IPS-20b (cell line): Measurements from ENCODE around the gene HOXC11.

Experiments used
- H3K27ac ChIP-seq: one replicate; pipeline ENCODE4 v1.5.1; 2013; ENCODE audit warnings: low read length
- H3K27me3 ChIP-seq: 2 replicates; pipeline ENCODE4 v1.6.1; 2013; ENCODE audit warnings: mild to moderate bottlenecking, low read length, inconsistent platforms; ENCODE audit not compliant: insufficient read depth
- H3K36me3 ChIP-seq: 2 replicates; pipeline ENCODE4 v1.6.1; 2013; ENCODE audit warnings: low read depth, mild to moderate bottlenecking, inconsistent platforms, low read length, moderate library complexity; ENCODE audit not compliant: insufficient read depth
- H3K4me1 ChIP-seq: 2 replicates; pipeline ENCODE4 v1.6.1; 2013; ENCODE audit warnings: mild to moderate bottlenecking, control low read depth, inconsistent platforms, low read length, moderate library complexity; ENCODE audit not compliant: insufficient read depth
- H3K4me3 ChIP-seq: 2 replicates; pipeline ENCODE4 v1.5.1; 2013; ENCODE audit warnings: mild to moderate bottlenecking, low read length, inconsistent platforms
- H3K9ac ChIP-seq: 2 replicates; pipeline ENCODE4 v1.6.1; 2013; ENCODE audit warnings: low read depth, mild to moderate bottlenecking, inconsistent platforms, low read length, moderate library complexity
- H3K9me3 ChIP-seq: 2 replicates; pipeline ENCODE4 v1.6.1; 2013; ENCODE audit warnings: mild to moderate bottlenecking, low read depth, low read length, inconsistent platforms; ENCODE audit not compliant: insufficient read depth

The HOXC11 gene

DNA sequence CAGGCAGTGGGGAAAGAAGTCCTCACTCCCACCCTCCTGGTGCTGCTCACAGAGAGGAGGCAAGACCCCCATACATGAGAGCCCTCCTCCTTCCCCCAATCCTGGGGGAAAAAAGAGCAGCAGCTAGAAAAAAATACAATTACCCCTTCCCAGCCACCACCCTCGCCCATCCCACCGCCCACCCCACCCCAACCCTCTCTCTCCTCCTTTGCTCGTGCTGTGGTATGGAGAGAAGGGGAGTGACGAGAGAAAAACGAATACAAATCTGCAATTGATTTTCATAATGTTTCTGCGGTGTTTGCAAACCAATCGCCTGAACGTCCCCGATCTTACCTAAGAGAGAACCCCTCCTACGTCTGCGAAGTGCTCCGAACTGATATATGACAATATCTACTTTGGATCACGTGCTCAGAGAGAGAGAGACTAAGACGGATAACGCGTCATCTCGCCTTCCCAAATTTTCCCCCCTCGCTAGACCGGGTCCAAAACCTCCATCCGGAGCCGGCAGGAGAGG lies at the start of gene HOXC11:
Gene HOXC11 (plus strand): TSS at position 405 of the 514 bp plus-strand sequence. CDS start 116 bp downstream, outside the sequence.
- peaks cover 4% of the 10 kb centered on the region; the same call in 1 of the 2 replicates for H3K9me3 ChIP-seq
- peaks cover 100% of the 10 kb centered on the region for H3K27me3 ChIP-seq
- no peak within 1 kb of the TSS for H3K4me3 ChIP-seq
- H3K27ac ChIP-seq, result no peak within 1 kb of the TSS
- H3K4me1 ChIP-seq, result no peaks in the 10 kb centered on the region
- no peak within 1 kb of the TSS for H3K9ac ChIP-seq
- H3K36me3 ChIP-seq, result no peaks in the 10 kb centered on the region

DNA sequence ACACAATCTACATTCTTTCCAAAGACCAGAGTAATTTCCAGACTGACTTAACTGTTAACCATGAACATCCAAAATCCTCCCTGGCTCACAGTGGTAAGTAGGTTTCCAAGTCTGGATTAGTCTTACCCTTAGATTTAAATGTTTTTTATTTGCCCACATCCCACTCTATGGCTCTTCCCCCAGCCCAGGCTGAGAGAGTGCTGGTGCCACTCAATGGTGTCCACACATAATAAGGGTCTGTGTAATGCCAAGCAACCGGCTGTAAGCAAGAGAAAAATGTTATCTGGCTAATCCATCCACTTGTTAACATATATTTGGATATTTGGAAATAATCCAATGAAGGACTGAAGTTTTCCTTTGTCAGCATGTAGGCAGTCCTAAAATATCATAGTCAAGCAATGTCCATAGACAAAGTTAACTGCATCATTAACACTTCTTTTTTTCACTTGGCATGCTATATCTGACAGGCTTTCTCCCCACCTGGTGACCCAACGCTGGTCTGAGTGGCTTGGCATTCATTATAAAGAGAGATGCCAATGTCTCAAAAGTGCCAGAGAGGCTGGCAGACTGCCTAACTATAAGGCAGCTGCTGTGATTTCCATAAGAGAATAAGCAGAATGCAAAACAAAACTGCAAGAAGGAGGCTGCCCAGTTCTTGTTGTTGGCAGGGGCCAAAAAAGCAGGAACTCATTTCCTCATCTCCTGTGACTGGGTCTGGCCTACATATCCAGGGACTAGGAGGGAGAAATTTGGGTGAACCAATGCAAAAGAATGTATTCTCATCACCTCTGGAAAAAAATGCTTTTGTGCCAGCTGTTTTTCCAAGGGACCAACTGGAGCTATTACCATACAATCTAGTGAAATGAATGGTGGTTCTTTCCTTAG lies 48.2 kb upstream of the HOXC11 start:
- Histone ChIP-seq H3K4me1 (no peaks in the 10 kb centered on the region), H3K27ac (no peak overlapping the region), H3K9me3 (peaks cover 3% of the 10 kb centered on the region; the same call in 1 of the 2 replicates), H3K9ac (no peak overlapping the region), H3K36me3 (no peaks in the 10 kb centered on the region), H3K4me3 (no peak overlapping the region), H3K27me3 (peaks cover 100% of the 10 kb centered on the region)

DNA sequence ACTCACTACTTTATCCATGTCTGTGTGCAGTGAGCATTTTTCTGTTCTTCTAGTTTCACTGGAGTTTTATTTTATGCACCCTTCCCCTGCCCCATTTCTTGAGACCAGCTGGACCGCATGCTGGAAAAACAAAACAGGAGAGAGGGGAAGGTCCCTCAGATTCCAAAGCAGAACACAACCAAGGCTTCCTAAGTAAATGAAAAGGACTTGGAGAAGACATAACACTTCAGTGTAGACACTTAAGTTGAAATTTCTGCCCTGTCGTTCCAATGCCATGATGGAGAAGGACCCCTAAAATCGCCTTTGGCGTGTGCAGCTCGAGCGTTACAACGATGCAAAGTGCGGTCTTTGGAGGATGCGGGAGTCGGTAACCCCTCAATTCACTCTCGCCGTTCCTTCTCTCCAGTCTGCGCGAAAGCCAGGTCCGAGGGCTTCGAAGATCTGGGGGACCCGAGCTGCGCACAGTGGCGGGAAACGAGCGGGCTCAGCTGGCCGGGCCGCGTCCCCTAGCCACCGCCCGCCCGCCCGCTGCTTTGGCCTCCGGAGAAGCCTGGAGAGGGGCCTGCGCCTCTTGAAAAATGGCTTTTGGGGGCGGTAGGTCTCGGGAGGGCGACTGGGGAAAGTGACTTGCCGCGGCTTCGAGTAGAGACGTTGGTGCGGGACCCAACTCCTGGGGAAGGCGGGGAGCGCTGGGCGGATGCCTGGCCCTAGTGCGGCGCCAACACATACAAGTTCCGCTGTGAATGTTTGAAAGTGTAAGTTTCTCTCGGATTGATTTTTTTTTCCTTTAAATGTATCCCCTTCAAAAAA lies 45.5 kb upstream of the HOXC11 start:
- H3K36me3 ChIP-seq, result no peaks in the 10 kb centered on the region
- H3K27ac ChIP-seq, result no peak overlapping the region
- no peak overlapping the region for H3K4me3 ChIP-seq
- no peak overlapping the region for H3K9ac ChIP-seq
- H3K9me3 ChIP-seq, result peaks cover 3% of the 10 kb centered on the region; the same call in 1 of the 2 replicates
- H3K4me1 ChIP-seq, result no peaks in the 10 kb centered on the region
- H3K27me3 ChIP-seq, result peaks cover 100% of the 10 kb centered on the region

DNA sequence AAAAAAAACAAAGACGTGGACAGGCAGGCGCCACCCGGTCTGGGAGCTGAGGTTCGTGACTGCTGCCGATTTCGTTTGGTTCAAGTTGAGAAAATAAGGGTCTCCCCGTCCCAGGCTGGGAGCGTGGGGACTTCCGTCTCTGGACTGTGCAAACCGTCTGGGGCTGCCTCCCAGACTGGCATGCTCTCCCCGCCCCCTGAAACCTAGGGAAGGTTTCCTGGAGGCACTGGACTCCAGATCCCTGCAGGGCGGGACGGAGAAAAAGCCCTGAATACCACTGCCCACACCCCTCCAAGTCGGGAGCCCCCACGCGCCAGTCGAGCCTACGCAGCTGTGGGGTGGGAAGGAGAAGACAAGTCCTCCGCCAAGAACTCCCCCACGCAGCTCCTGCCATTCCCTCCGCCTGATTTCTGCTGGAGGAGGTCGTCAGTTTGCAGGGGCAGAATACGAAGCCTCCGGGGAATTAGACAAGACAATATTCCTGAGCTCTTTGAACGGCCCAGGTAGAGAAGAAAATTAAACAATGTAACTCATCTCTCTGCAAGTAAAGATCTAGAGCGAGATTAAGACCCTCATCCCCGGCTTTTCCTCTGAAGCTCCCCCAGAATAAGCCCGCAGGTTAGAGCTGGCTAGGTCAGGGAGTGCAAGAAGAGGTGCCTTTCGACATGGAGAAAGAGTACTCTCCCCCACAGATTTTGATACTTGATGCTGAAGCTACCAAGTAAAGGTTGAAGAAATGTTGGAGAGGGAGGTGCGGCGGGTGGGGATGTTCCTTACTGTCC lies 44.7 kb upstream of the HOXC11 start:
- no peaks in the 10 kb centered on the region for H3K4me1 ChIP-seq
- H3K36me3 ChIP-seq, result no peaks in the 10 kb centered on the region
- H3K9ac ChIP-seq, result no peak overlapping the region
- no peak overlapping the region for H3K27ac ChIP-seq
- H3K27me3 ChIP-seq, result peaks cover 100% of the 10 kb centered on the region
- H3K9me3 ChIP-seq, result peaks cover 3% of the 10 kb centered on the region; the same call in 1 of the 2 replicates
- no peak overlapping the region for H3K4me3 ChIP-seq

DNA sequence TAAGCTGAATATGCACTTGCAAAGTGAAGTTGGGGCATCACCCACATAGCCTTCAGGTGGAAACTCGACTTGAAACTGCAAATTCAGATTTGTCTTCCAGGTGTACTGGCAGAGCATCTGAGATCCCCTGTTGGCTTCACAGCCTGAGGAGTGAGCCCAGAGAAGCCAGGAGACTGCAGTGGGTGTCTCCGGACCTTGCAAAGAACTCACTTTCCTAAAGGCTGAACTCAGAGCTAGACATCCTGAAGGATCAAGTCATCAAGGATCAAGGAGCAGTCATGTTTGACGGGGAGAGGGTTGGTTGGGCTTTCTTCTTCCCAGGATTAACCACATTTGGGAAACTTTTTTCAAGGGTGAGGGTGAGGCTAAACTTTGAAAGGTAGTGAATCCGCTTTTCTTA lies 43.4 kb upstream of the HOXC11 start:
- H3K9ac ChIP-seq, result no peak overlapping the region
- no peak overlapping the region for H3K4me3 ChIP-seq
- peaks cover 100% of the 10 kb centered on the region for H3K27me3 ChIP-seq
- H3K36me3 ChIP-seq, result no peaks in the 10 kb centered on the region
- H3K4me1 ChIP-seq, result no peaks in the 10 kb centered on the region
- H3K27ac ChIP-seq, result no peak overlapping the region
- peaks cover 3% of the 10 kb centered on the region; the same call in 1 of the 2 replicates for H3K9me3 ChIP-seq

DNA sequence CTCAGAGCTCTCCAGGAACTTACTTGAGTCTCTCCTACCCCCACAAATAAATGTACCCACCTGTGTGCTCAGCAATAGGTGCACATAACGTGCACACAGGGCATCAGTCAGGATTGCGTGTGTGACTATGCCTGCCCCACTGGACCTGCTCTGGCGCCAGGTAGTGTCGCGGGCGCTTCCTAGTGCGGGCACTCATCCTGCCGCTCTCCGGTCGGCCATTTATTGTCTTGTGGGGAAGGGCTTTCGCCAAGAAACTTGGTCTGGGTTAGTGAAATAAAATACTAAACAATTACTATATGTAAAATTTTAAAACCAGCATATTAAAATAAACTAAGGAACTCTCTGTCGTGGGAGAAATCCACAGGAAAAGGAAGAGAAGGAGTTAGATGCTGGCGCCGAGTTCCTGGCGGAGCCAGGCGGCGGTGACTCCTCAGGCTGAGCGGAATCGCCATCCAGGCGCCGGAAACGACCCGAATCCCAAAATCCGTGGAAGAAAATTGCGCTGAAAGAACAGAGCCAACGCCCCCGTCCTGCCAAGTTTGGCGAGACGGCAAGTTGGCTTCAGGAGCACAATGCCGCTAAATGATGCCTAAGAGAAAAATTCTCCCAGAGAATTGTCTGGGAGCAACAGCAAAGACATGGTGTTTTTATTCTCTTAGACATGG lies 42.2 kb upstream of the HOXC11 start:
- Histone ChIP-seq H3K9ac (no peak overlapping the region), H3K9me3 (peaks cover 3% of the 10 kb centered on the region; the same call in 1 of the 2 replicates), H3K27me3 (peaks cover 100% of the 10 kb centered on the region), H3K4me3 (no peak overlapping the region), H3K36me3 (no peaks in the 10 kb centered on the region), H3K4me1 (no peaks in the 10 kb centered on the region), H3K27ac (no peak overlapping the region)

DNA sequence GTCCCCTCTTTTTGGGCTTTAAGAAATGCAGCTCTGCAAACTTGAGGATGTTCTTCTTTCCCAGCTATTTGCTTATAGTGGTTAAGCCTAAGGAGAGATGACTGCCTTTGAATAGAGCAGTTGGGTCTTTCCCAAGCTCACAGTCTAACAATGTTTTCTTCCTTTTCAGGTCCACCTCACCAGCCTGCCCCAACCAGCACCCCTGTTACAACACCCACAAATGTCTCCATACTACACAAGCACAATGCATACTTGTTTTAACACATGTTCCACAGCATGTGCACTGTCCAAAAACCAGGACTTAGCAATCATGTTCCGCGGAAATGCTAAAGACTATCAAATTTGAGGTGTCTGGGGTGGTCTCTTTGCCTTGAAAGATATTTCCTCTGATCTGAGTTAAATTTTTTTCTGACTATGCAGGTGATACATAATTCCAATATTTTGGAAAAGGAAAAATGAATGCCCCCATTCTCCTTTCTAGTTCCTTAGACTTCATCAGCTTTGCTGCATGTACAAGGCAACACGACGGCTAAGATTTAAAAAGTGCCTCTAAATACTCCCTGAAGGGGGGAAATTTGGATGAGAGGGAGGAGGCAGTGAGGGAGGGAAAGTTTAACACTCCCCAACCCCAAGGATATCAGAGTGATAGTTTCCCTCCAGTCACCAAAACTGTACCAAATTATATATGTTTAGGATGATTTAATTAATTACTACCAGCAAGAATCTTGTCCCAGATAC lies 40.9 kb upstream of the HOXC11 start:
- H3K27me3 ChIP-seq, result peaks cover 100% of the 10 kb centered on the region

DNA sequence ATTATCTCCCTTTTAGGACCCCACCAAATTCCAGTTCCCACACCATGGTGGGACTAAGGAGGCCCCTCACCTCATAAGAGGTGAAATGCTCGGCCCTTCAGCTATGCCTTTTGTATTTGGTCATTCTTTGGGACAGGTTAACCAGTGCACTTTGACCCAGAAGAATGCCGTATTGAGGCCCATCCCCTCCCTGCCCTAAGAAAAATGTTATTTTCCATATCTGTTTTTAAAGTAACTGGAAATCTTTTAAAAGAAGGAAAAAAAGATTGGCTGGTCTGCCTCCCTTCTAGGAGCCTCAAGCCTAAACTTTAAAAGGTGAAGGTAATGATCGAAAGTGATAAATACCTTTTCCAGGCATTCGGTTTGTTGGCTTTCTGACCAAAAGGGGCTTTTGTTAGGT lies 40.0 kb upstream of the HOXC11 start:
- H3K27ac ChIP-seq, result no peak overlapping the region
- peaks cover 4% of the 10 kb centered on the region; the same call in 1 of the 2 replicates for H3K9me3 ChIP-seq
- H3K9ac ChIP-seq, result no peak overlapping the region
- peaks cover 100% of the 10 kb centered on the region for H3K27me3 ChIP-seq
- no peaks in the 10 kb centered on the region for H3K4me1 ChIP-seq
- H3K4me3 ChIP-seq, result no peak overlapping the region
- no peaks in the 10 kb centered on the region for H3K36me3 ChIP-seq

More for the DNA sequence above, 40.9 kb upstream of the HOXC11 start:
- Histone ChIP-seq H3K36me3 (no peaks in the 10 kb centered on the region), H3K9me3 (peaks cover 3% of the 10 kb centered on the region; the same call in 1 of the 2 replicates), H3K27ac (no peak overlapping the region), H3K4me3 (no peak overlapping the region), H3K9ac (no peak overlapping the region), H3K4me1 (no peaks in the 10 kb centered on the region)

DNA sequence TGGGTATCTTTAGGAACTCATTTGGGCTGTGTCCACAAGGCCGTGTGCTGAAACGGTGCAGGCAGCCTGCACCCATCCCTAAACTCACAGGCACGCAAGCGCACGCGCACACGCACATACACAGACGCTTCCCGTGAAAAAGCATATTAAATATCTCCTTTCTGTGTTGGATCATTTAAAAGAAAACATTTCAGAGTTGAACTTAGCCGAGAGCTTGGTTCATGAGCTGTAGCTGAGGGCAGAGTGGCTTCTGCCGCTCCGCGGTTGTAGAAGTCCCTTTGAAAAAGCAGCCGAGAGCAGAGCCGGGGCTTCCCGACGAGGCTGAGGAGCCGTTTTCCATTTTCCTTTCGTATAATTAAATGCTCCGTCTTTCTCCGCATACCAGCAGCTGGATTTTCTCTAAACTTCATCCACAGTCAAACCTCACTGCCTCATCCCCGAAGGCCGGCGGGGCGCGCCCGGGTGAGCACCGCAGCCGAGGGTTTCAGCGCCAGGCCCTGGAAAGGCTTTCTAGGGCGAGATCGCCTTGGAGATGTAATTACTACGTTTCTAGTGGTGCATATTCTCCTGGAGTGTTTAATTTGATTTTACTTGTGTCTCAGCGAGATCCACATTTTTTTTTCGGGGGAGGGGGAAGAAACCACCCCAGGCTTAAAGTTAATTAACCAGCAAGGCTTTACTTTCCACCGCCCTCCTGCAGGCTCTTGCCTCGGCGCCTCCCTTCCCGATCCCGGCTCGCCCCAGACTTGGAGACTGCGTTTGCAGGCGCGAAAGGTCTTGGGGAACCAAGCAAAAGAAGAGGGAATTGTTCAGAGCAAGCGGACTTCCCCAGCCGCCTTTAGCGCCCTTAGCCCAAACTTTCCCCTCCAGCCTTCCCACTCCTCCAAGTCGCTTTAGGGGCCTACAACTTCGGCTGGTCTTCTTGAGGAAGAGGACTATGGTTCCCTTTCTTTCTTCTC lies 37.3 kb upstream of the HOXC11 start:
- no peaks in the 10 kb centered on the region for H3K4me1 ChIP-seq
- no peak overlapping the region for H3K4me3 ChIP-seq
- H3K9ac ChIP-seq, result no peak overlapping the region
- no peak overlapping the region for H3K27ac ChIP-seq
- H3K9me3 ChIP-seq, result peaks cover 4% of the 10 kb centered on the region; the same call in 1 of the 2 replicates
- H3K27me3 ChIP-seq, result peaks cover 100% of the 10 kb centered on the region
- H3K36me3 ChIP-seq, result no peaks in the 10 kb centered on the region
